ENCODE results near the gene GPRIN3. TPM values are rescaled to one million over a fixed set of nuclear protein-coding genes. Genes with fewer than 3 reads are reported as not detected.
"Not testable (repeated sequence)": the region's sequence is repeated elsewhere in the genome, so short reads cannot be mapped to it uniquely, and the experiment has no call there.

Gene GPRIN3
- total RNA-seq, 2 experiments from 2014 or later = 102 to 106 TPM

DNA sequence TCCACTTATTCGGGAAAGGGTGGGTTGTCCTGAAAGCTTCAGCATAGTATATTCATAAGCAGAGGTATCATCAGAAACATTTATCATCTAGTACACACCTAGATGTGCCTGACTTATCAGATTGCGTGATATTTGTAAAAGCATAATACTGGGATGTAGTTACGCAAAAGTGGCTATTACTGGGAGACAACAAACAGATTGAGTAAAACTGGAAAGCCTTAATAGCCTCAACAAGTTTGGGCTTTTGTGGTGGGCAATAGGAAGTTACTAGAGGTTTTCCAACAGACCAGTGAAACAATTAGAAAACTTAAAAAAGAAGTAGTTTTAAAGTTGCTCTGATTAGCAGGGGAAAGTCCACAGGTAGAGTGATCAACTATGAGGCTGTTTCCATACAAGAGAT is 39.8 kb downstream of the GPRIN3 start:
- ChIA-PET POLR2A (interaction anchor here (1.0 to 1.6 kb wide), 2 partner anchors 9 to 34 kb away, joined by 3 to 6 read pairs; no protein-coding TSS in a partner anchor), CTCF (no interaction called here)
- H3K27me3 Mint-ChIP-seq = no peaks in the 10 kb centered on the region
- H3K4me1 Mint-ChIP-seq = peaks cover 70% of the 10 kb centered on the region
- peak overlapping the region; percentile 4 for H3K27ac Mint-ChIP-seq
- no peak overlapping the region for H3K4me3 Mint-ChIP-seq
- DNase-seq = no peak
- no peaks in the 10 kb centered on the region for H3K9me3 Mint-ChIP-seq
- peaks cover 86% of the 10 kb centered on the region for H3K36me3 Mint-ChIP-seq (ENCODE audit: low read depth)

DNA sequence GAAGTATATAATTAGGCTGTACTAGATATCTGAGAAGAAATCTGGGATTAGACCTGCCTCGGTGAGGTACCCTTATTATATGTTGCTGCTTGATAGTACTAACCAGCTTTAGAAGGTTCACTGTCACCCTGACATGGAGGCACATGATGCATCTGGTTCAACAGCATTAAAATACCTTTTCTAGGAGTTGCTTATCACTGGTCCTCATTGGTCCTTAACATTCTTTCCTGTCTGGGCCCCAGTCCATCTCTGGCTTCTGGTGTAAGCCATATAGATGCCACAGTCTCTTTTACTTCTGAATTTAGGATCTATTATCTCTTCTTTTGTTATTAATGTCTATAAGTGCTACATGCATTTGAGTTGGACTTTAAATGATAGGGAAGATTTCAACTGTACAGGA is 40.2 kb downstream of the GPRIN3 start:
- CTCF ChIA-PET = no interaction called here
- Mint-ChIP-seq H3K27me3 (no peaks in the 10 kb centered on the region), H3K9me3 (no peaks in the 10 kb centered on the region), H3K27ac (no peak overlapping the region), H3K4me1 (peaks cover 70% of the 10 kb centered on the region), H3K4me3 (no peak overlapping the region), H3K36me3 (ENCODE audit: low read depth) (peaks cover 86% of the 10 kb centered on the region)
- no peak for DNase-seq
- POLR2A ChIA-PET = interaction anchor here (1.6 kb wide), 1 partner anchor 8 kb away, joined by 6 read pairs; no protein-coding TSS in a partner anchor

DNA sequence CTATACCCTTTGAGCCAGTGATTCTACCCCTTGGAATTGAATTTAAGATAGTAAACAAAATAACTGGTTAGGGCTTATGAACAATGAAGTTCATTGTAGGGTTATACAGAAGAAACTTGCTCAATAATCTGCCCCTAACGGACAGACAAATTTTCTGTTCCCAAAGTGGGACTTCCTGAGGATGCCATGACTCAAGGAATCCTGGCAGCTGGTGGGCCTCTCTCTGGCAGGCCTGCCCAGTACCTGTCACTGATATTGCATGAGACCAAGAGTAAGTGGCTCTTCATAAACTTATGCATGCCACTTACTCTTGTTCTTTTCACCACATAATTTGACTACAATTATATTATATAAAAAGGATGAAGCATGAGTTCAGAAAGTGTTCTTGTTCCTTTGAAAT is 41.5 kb downstream of the GPRIN3 start:
- ChIA-PET POLR2A (no interaction called here), CTCF (no interaction called here)
- H3K27me3 Mint-ChIP-seq = no peaks in the 10 kb centered on the region
- H3K36me3 Mint-ChIP-seq (ENCODE audit: low read depth) = peaks cover 76% of the 10 kb centered on the region
- H3K27ac Mint-ChIP-seq = no peak overlapping the region
- peaks cover 63% of the 10 kb centered on the region for H3K4me1 Mint-ChIP-seq
- H3K9me3 Mint-ChIP-seq = no peaks in the 10 kb centered on the region
- no peak overlapping the region for H3K4me3 Mint-ChIP-seq
- no peak for DNase-seq

DNA sequence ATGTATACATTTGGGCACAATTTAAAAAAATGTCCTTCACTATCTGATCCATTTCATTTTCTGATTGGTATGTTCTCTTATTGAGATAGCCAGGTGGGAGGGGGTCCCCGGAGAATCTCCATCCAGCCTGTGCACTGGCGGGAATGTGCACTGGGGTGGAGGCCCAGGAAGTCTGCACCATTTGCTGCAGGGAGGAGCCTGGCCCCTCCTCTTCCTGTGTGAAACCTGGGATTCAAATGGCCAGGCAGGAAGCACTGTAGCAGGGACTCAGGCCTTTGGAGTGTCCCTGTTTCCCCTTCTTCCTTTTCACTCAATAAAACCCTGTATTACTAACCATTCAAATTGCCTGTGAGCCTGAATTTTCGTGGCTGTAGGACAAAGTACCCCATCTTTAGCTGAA is 44.3 kb downstream of the GPRIN3 start:
- H3K4me1 Mint-ChIP-seq = peaks cover 68% of the 10 kb centered on the region
- ChIA-PET CTCF (interaction anchor here (2.8 kb wide), 1 partner anchor 8 kb away, joined by 10 read pairs; no protein-coding TSS in a partner anchor), POLR2A (interaction anchor here (2.0 kb wide), 1 partner anchor 31 kb away, joined by 8 read pairs; no protein-coding TSS in a partner anchor)
- DNase-seq = no peak
- H3K27ac Mint-ChIP-seq = peak overlapping the region; percentile 11
- H3K27me3 Mint-ChIP-seq = no peaks in the 10 kb centered on the region
- no peak overlapping the region for H3K4me3 Mint-ChIP-seq
- H3K36me3 Mint-ChIP-seq (ENCODE audit: low read depth) = peaks cover 73% of the 10 kb centered on the region
- H3K9me3 Mint-ChIP-seq = no peaks in the 10 kb centered on the region

DNA sequence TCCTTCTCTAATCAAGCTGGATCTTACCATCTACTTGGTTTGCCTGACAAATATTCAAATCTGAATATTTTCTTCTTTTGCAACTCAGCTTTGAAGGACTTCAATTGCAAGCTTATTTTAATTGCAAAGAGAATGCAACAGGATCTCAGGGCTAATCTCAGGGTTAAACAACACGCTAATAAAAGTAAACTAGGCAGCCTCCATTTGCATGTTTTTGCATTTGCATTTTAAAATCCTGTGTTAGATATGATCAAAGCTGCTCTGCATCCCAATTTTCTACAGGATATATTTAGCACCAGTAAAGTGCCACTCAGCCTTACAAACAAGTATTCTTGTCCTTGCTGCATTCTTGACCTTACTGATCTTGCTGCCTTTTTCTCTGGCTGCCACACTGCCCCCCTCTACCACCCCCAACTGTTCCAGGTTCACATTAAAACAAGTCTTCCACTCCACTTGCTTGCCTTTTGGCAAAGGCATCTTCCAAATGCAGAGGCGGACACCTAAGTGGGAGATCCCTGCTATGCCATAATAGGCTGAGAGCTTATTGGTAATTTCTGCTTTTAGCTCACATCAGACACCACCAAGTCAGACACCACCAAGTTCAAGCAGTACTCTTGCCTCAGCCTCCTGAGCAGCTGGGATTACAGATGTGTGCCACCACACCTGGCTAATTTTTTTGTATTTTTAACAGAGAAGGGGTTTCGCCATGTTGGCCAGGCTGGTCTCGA is 48.1 kb downstream of the GPRIN3 start:
- ChIA-PET POLR2A (interaction anchor here (0.6 to 2.6 kb wide), 15 partner anchors 8 to 48 kb away, joined by 3 to 9 read pairs (median 4); partner anchors contain the start of gene GPRIN3), CTCF (interaction anchor here (1.5 kb wide), 1 partner anchor 33 kb away, joined by 5 read pairs; no protein-coding TSS in a partner anchor)
- no peak for DNase-seq
- Mint-ChIP-seq H3K27ac (peak overlapping the region; percentile 4), H3K9me3 (no peaks in the 10 kb centered on the region), H3K27me3 (no peaks in the 10 kb centered on the region), H3K4me1 (peaks cover 86% of the 10 kb centered on the region), H3K36me3 (ENCODE audit: low read depth) (peaks cover 70% of the 10 kb centered on the region), H3K4me3 (no peak overlapping the region)

DNA sequence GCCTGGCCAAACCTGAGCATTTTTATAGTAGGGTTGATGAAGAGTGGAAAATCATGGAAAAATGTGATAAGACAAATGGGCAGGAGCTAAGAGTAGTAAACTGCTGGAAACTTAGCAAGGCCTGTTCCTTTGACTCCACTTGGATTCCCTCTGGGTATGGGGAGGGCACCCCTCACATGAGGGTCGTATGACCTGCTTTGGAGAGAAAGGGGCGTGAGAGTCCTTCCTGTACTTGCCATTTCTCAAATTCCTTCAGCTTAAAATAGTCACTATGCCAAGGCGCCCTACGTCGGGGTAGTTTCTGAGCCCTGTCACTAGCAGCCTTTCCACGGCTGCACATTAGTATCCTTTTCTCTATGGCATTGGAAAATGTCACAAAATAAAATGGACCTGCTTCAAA is 49.1 kb downstream of the GPRIN3 start:
- ChIA-PET CTCF (interaction anchor here (1.4 to 1.5 kb wide), 2 partner anchors 18 to 32 kb away, joined by 3 to 5 read pairs; no protein-coding TSS in a partner anchor), POLR2A (interaction anchor here (1.2 to 2.6 kb wide), 10 partner anchors 10 to 49 kb away, joined by 3 to 9 read pairs (median 6); partner anchors contain the start of gene GPRIN3)
- Mint-ChIP-seq H3K9me3 (no peaks in the 10 kb centered on the region), H3K4me1 (peaks cover 85% of the 10 kb centered on the region), H3K27ac (no peak overlapping the region), H3K27me3 (no peaks in the 10 kb centered on the region), H3K36me3 (ENCODE audit: low read depth) (peaks cover 70% of the 10 kb centered on the region), H3K4me3 (no peak overlapping the region)
- no peak for DNase-seq

DNA sequence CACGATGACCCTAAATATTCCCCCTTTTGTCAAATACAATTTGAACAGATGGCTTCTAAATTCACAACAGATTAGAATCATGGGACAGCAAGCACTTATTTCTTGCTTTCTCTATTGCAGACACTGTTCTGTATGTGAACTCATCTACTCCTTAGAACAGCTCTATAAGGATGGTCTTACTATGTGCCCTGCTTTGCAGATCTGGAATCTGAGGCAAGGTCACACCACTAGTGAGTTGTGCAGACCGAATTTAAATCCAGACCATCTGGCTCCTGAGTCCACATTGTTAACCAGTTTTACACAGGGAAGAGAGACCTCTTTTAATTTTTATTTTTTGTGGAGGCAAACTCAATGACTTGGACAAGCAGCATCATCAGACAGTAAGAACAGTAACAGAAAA is 50.2 kb downstream of the GPRIN3 start:
- Mint-ChIP-seq H3K36me3 (ENCODE audit: low read depth) (peaks cover 69% of the 10 kb centered on the region), H3K27me3 (no peaks in the 10 kb centered on the region), H3K4me3 (no peak overlapping the region), H3K4me1 (peaks cover 85% of the 10 kb centered on the region), H3K9me3 (no peaks in the 10 kb centered on the region), H3K27ac (no peak overlapping the region)
- POLR2A ChIA-PET = interaction anchor here (1.2 to 2.6 kb wide), 6 partner anchors 13 to 50 kb away, joined by 3 to 9 read pairs (median 5); partner anchors contain the start of gene GPRIN3
- no peak for DNase-seq
- CTCF ChIA-PET = interaction anchor here (1.2 to 1.4 kb wide), 2 partner anchors 19 to 31 kb away, joined by 3 read pairs; no protein-coding TSS in a partner anchor

DNA sequence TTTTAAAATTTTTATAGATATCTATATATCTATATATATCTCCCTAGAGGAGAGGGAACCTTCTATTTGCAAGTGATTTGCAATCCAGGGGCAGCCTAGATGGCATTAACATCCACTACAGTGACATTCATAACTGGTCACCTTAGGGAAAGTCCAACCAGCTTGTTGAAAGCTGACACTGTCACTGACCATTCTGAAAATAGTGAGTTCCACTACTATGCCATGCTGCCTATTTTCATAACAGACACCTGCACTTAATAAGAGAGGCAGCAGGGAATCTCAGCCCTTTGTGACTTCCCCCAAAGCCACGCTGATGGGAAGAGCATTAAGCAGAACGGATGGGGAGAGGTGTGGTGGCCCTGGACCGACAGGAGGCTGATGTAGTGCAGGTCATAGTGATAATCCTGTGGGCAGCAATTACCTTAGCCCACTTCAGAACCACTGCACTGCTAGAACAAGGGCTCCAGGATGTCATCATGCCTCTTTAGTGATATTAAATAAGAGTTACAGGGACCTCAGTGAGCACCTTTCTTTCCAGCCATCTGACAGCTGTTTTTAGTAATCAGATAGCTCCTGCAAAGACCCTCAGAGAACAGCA is 51.3 kb downstream of the GPRIN3 start:
- Mint-ChIP-seq H3K27ac (peak overlapping the region; percentile 28), H3K9me3 (no peaks in the 10 kb centered on the region), H3K36me3 (ENCODE audit: low read depth) (peaks cover 75% of the 10 kb centered on the region), H3K4me1 (peaks cover 86% of the 10 kb centered on the region), H3K4me3 (no peak overlapping the region), H3K27me3 (no peaks in the 10 kb centered on the region)
- DNase-seq = no peak
- ChIA-PET CTCF (interaction anchor here (0.9 to 2.3 kb wide), 15 partner anchors 8 to 179 kb away, joined by 3 to 11 read pairs (median 5); partner anchors contain the start of gene GPRIN3), POLR2A (interaction anchor here (1.3 to 1.7 kb wide), 5 partner anchors 12 to 179 kb away, joined by 3 to 6 read pairs (median 4); no protein-coding TSS in a partner anchor)

DNA sequence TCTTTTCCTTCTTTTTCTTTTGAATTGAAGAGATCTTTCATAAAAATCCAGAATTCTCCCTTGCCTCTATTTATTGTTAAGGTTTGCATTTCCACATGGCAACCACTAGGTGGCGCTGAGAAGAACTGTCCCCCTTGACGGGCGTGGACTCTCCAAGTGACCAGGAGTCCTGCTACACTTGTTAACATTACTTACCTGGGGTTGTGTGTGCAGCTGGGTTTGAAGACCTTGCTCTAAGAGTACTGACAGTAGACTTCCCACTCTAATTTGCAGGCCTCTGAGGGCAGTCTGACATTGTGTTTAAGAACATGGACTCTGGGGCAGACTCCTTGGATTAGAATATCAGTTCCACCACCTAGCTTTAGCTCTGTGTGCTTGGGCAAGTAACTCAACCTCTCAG is 52.8 kb downstream of the GPRIN3 start:
- no peaks in the 10 kb centered on the region for H3K27me3 Mint-ChIP-seq
- ChIA-PET CTCF (interaction anchor here (0.7 to 2.3 kb wide), 23 partner anchors 9 to 181 kb away, joined by 3 to 11 read pairs (median 5); partner anchors contain the start of gene GPRIN3), POLR2A (interaction anchor here (0.8 to 2.4 kb wide), 8 partner anchors 10 to 181 kb away, joined by 3 to 13 read pairs (median 4); no protein-coding TSS in a partner anchor)
- no peaks in the 10 kb centered on the region for H3K9me3 Mint-ChIP-seq
- peak; percentile 50 for DNase-seq
- no peak overlapping the region for H3K4me3 Mint-ChIP-seq
- peaks cover 68% of the 10 kb centered on the region for H3K36me3 Mint-ChIP-seq (ENCODE audit: low read depth)
- H3K27ac Mint-ChIP-seq = peak overlapping the region; percentile 52
- peaks cover 75% of the 10 kb centered on the region for H3K4me1 Mint-ChIP-seq

DNA sequence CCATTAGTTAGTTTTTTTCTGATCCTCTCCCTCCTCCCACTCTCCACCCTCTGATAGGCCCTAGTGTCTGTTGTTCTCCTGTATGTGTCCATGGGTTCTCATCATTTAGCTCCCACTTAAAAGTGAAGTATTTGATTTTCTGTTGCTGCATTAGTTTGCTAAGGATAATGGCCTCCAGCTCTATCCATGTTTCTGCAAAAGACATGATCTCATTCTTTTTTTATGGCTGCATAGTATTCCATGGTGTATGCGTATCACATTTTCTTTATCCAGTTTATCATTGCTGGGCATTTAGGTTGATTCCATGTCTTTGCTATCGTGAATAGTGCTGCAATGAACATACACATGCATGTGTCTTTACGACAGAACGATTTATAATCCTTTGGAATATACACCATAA is 53.3 kb downstream of the GPRIN3 start:
- POLR2A ChIA-PET = interaction anchor here (1.0 to 2.4 kb wide), 4 partner anchors 24 to 40 kb away, joined by 3 to 13 read pairs (median 6); no protein-coding TSS in a partner anchor
- H3K9me3 Mint-ChIP-seq, H3K27ac Mint-ChIP-seq, H3K4me3 Mint-ChIP-seq, DNase-seq, H3K27me3 Mint-ChIP-seq: not testable (repeated sequence)
- H3K36me3 Mint-ChIP-seq (ENCODE audit: low read depth) = peaks cover 69% of the 10 kb centered on the region
- peaks cover 71% of the 10 kb centered on the region for H3K4me1 Mint-ChIP-seq
- CTCF ChIA-PET = interaction anchor here (0.6 to 2.3 kb wide), 14 partner anchors 8 to 181 kb away, joined by 3 to 11 read pairs (median 5); no protein-coding TSS in a partner anchor

DNA sequence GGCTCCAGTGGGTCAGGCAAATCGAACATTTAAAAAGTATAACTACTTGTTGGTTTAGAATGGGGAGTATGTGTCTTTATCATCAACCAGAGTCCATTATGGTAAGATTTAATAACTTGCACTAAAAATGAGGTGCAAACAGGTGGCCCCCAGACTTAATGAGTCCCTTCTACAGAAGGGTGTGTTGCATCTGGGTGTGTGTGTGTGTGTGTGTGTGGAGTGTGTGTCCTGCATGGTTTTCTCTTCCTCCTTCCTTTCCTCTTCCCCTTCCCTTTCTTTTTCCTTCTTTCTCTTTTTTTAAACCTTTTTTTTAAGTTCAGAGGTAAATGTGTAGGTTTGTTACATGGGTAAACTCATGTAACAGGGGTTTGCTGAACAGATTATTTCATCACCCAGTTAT is 53.7 kb downstream of the GPRIN3 start:
- no peak for DNase-seq

DNA sequence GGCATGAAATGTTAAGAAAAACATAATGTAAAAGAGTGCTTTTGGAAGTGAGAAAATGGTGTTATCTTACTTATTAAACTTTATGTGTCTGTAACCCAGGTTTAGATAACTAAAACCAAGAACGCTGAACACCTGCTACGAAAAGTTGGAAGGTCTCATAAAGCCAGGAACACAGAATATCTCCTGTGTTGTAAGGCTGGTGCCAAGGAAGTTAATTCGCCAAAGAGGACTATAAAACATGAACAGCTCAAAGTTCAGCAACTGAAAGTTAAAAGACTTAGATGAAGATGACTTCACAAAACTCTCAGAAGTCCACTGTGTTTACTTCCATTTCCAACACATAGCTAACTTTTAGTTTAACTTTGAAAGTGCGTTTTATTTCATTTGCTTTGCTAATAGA is 54.3 kb downstream of the GPRIN3 start:
- H3K4me3 Mint-ChIP-seq = no peak overlapping the region
- CTCF ChIA-PET = interaction anchor here (1.0 to 1.6 kb wide), 3 partner anchors 27 to 177 kb away, joined by 3 to 6 read pairs (median 5); no protein-coding TSS in a partner anchor
- no peak for DNase-seq
- peaks cover 67% of the 10 kb centered on the region for H3K4me1 Mint-ChIP-seq
- H3K36me3 Mint-ChIP-seq (ENCODE audit: low read depth) = peaks cover 72% of the 10 kb centered on the region
- no peaks in the 10 kb centered on the region for H3K27me3 Mint-ChIP-seq
- H3K9me3 Mint-ChIP-seq = no peaks in the 10 kb centered on the region
- H3K27ac Mint-ChIP-seq = no peak overlapping the region
- POLR2A ChIA-PET = interaction anchor here (1.5 to 2.4 kb wide), 2 partner anchors 36 to 41 kb away, joined by 3 to 13 read pairs; no protein-coding TSS in a partner anchor

More for the DNA sequence above, 53.7 kb downstream of the GPRIN3 start:
- CTCF ChIA-PET = interaction anchor here (0.6 to 2.3 kb wide), 8 partner anchors 8 to 176 kb away, joined by 3 to 10 read pairs (median 3); no protein-coding TSS in a partner anchor
- peaks cover 71% of the 10 kb centered on the region for H3K4me1 Mint-ChIP-seq
- H3K4me3 Mint-ChIP-seq = no peak overlapping the region
- H3K36me3 Mint-ChIP-seq (ENCODE audit: low read depth) = peaks cover 71% of the 10 kb centered on the region
- POLR2A ChIA-PET = interaction anchor here (2.4 kb wide), 1 partner anchor 40 kb away, joined by 13 read pairs; no protein-coding TSS in a partner anchor
- H3K9me3 Mint-ChIP-seq = no peaks in the 10 kb centered on the region
- no peak overlapping the region for H3K27ac Mint-ChIP-seq
- H3K27me3 Mint-ChIP-seq = no peaks in the 10 kb centered on the region

Measured in activated CD4-positive, alpha-beta memory T cell treated with anti-CD3 and anti-CD28 coated beads, Interleukin-2, amount 10 ng/mL, durations not matched to agents 7 days and 5 days (primary cell).